HG02642 (cell line): ENCODE results near the gene ZNF710.
"Not testable (repeated sequence)": the region's sequence is repeated elsewhere in the genome, so short reads cannot be mapped to it uniquely, and the experiment has no call there.

Experiments
- ATAC-seq: cut with Tn5 transposase; IDR thresholded peaks from one replicate; pipeline ENCODE4 v1.9.1; 2021; ENCODE audit warnings: mild to moderate bottlenecking; ENCODE audit not compliant: unreplicated experiment, poor library complexity

The ZNF710 gene

DNA sequence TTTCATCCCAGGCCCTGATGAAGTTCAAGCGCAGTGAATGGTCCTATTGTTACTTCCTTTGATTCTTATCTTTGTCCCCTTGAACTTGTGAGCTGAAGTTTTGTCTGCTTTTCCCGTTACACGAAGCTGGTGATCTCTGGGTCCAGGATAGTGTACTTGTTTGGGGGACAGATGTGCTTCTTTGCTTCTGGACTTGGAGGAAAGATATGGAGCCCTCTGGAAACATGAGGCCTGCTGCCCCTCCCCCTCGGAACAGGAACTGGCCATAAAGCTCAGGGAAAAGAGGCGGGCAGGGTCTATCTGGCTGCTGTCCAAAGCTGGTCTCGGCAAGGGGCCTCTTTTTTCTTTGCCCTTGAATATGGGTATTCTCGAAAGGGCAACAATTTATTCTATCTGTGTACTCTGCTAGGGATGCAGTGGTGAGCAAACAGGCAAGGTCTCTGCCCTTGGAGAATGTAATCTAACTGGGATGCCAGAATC, 53.5 kb downstream of the ZNF710 start:
- no peak for ATAC-seq

DNA sequence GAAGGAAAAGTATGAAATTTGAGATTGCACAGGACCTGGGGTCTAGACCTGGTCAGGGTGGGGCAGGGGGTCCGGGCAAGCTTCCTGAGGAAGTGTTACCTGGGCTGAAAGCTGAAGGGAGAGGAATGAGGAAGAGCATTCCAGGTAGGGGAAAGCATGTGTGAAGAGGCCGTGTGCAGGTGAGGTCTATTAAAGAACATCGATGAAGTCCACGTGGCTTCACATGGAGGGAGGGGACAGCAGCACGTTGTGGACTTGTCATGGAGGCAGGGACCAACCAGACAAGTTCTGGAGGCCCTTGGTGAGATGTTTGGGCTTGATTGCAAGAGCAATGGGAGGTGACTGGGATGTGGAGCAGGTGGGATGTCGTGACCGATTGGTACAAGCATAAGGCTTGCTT, 54.1 kb downstream of the ZNF710 start:
- ATAC-seq, result no peak

DNA sequence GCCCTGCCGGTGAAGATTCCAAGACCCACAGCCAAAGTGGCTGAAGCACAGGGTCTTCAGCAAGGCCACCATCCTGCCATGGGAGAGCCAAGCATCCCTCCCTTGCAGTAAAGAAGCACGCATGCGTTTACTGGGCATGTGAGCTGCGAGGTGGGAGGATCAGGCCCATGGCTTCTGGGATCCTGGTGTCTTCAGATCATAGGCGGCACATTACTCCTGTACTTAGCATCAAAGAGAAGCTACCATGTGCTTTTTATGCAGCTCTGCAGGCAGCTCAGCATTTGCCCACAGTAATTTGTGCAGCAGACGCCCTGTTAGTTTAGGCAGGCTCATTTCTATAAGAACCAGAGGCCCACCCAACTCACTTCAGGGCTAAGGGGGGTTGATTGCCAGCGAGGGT, 55.4 kb downstream of the ZNF710 start:
- ATAC-seq, result no peak

DNA sequence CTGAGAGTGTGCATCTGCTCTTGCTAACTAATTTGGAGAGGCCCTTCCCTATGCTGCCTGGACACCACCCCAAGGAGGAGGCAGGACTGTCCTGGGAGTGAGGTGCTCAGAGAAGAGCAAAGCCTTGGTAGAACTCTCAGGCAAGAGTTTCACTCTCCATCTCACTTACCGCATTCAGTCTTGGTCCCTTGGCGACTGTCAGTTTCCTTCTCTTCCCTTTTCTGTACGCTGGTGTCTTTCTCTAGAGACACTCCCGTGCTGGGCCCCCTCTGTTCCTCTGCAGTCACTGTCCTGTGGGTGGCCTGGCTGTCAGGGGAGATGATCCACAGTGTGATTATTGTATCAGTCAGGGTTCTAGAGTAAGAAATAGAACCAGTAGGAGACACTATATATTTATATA, 57.2 kb downstream of the ZNF710 start:
- peak; percentile 37 for ATAC-seq

DNA sequence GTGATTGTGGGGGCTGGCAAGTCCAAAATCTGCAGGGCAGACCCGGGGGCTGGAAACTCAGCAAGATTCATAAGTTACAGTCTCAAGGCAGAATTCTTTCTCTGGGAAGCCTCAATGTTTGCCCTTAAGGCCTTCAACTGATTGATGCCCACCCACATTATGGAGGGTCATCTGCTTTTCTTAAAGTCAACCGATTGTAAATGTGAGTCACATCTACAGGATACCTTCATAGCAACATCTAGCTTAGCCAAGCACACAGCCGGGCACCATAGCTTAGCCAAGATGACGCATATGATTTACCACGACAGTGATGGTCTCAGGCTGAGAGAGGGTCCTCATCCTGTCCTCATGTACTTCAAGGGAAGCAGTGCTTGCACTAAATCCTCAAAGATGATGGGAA, 57.7 kb downstream of the ZNF710 start:
- no peak for ATAC-seq

DNA sequence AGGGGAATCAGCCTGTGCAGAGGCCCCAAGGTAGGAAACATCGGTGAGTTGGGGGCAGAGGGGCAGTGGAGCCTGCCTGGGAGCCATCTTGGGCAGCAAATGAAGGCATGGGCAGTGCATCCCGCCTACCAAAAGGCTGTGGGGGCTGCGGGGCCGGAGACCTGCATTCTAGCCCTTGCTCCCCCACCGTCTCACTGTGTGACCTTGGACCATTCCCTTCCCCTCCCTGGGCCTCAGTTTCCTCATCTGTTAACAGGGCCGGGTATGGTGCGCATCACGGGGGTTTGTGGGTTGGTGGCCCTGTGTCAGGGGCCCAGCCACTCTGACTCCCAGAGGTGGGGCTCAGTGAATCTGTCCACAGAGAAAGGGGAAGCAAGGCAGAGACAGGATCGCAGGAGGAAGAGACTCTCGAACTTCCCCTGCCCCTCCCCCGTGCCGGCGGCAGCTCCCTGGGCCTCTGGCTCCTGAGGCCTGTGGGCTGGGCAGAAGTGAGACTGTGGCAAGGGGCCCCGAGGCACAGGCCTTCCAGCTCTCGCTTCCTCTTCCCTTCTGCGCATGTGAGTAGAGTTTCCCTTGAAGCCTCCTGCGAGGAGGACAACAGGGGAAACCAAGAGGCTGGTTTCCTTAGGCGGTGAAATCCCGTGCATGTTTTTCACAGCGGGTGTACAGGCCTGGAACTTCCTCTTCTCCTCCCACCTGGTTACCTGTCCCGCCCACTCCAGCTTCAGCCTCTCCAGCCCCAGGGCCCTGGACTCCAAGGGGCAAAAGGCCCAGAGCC, 58.3 kb downstream of the ZNF710 start:
- ATAC-seq, result peak; percentile 89

DNA sequence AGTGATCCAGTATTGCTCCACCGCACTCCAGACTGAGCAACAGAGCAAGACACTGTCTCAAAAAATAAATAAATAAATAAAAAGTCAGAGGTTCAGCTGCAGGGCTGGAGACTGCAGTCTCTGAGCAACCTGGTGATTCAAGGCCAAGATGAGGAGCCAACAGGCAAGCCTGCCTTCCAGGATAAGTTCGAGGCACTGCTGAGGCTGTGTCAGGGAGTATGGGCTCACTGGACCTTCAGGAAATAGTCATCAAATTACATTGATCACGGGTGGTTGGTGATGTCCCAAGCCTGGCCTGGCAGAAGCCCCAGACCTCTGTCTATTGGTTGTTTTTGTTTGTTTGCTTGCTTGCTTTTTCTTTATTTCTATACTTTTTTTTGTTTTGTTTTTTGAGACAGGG, 59.7 kb downstream of the ZNF710 start:
- no peak for ATAC-seq

DNA sequence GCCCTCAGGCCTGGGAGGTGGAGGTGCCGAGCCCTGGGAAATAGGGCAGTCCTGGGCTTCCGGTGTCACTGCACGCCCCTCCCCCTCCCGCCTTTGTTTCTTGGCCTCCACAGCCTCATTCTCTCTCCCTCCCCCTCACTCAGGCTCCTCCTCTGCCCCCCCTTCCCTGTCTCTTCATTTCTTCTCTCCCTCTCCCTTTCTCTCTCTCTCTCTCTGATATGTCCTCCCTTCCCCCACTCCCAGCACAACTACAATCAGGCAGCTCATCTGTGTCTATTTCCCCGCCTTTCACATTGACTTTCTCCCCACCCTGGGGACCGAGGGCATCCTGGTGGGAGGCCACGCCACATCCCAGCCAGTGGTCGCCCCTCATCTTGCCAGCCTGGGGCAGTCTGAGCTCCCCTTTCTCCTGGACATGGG, 60.9 kb downstream of the ZNF710 start:
- no peak for ATAC-seq

DNA sequence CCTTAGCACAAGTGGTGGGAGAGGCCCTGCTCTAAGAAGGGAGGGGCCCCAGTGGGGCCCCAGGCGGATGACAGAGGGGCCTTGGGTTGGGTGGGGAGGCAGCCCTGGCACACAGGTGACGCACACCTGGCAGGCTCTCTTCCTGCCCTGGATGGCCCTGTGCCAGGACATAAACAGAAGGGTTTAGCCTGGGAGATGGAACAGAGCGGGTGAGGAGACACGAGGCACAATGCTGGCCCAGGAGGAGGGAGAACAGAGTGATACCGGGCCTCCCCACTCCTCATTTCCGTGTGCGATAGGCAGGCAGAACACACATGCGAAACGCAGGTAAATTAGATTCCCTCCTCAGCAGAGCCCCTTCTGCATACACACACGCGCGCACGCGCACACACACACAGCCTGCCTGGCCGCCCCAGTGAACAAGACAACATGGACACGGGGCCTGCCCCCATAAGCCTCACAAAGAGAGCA, 61.4 kb downstream of the ZNF710 start:
- ATAC-seq, result no peak

DNA sequence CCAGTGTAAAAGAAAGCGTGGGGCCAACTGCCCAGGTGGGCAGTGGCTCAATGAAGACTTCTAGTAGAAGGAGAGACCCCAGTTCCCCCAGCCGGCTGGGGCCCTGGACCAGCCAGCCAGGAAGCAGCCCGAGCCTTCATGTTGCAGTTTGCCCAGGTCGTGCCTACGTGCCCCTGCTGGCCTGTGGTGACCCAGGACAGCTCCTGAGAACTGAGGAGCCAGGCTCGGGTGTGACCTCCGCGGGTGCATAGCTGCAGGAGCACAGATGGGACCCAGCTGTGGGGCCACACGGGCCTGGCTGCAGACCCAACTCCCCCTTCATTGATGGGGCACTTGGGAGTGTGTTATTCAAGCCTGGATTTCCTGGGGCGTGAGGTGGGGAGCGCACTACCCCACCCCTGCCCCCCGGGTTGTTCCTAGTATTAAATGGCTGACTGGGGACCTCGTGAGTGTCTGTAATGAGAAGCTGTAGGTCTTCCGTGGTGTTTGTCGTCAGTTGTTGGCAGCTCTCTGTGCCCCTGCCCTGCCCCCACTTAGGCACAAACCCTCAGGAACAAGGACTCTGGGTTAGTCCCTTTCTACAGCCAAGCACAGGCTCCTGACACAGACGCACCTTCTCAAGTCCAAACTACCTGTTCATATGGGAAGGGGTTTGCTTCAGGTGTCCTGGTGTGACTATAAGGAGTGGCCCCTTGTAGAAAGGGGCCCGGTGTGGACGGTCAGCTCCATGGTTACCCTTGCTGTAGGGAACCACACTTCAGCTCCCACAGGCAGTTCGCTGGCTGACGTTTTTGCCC, 62.0 kb downstream of the ZNF710 start:
- no peak for ATAC-seq

DNA sequence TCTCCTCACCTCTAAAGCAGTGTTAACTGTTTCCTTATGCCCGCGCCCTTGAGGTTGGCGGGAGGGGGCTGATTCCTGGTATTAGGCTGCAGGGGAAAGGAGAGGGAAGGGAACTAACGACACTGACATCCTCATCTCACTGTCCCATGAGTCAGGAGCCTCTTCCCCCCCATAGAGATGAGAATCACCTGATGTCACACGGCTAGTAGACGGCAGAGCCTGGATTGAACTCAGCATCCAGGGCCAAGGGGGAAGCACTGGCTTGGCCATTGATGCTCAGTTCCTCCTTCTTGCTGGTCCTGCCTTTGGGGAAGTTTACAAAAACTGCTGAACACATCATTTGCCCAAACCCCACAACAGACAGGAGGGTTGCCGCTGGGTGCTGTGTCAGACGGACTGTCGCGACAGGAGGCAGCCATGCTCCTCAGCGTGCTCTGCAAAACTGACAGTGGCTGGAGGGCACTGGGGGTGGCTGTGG, 62.7 kb downstream of the ZNF710 start:
- ATAC-seq, result no peak

DNA sequence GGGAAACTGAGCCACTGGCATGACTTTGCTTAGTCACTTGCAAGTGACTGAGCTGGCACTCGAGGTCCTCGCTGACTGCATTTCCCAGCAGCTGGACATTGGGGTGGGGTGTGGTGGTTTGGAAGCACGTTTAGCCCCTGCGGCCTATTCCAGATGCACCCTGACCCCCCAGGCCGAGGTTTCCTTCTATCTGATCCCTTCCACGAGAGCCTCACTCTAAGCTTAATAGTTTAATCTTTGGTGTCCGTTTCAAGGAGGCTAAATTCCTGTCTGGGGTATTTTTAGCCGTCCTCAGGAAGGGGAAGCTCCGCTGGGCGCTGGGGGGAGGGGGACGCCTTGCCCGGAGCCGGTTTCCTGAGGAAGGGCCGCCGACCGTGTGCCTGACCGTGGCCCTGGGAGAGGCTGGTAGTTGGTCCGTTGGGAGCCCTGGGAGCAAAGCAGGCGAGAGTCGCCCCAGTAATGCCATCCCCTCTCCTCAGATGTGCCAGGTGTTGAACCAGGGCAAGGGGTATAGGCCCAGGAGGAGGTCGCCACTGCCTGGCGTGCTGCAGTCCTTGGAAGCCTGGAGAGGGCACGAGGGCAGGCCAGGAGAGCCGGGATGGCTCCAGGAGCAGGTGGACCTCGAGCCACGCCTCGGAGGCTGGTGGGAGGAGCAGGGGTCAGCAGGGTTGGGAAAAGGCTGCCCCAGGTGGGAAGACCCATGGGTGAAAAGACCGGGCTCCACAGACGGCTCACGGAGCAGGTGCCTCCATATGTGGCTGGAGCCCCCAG, 64.0 kb downstream of the ZNF710 start:
- no peak for ATAC-seq

DNA sequence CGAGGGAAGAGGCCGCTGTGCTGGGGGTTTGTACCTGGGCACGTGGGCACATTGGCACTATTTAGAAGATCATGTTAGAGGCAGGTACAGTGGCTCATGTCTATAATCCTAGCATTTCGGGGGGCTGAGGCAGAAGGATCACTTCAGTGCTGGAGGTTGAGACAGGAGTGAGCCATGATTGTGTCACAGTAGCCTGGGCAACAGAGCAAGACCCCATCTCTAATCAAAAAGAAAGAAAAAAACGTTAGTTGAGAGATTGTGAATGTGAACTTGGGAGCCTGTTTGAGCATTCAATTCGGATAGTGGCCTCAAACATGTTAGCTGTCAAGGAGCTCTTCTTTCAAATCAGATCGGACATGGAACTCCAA, 64.5 kb downstream of the ZNF710 start:
- no peak for ATAC-seq

DNA sequence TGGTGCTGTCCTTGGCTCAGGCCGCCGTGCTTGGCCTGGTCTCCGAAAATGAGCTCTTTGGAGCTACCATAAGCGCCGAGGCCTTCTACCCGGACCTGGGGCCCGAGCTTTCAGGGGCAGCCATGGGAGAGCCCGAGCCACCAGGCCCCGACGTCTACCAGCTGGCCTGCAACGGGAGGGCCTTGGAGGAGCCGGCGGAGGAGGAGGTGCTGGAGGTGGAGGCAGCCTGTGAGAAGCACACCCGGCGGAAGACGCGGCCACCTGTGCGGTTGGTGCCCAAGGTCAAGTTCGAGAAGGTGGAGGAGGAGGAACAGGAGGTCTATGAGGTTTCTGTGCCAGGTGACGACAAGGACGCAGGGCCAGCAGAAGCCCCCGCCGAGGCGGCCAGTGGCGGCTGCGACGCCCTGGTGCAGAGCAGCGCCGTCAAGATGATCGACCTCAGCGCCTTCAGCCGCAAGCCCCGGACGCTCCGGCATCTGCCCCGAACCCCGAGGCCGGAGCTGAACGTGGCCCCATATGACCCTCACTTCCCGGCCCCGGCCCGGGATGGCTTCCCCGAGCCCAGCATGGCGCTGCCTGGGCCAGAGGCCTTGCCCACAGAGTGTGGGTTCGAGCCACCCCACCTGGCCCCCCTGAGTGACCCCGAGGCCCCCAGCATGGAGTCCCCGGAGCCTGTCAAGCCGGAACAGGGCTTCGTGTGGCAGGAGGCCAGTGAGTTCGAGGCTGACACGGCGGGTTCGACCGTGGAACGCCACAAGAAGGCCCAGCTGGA, 66.2 kb downstream of the ZNF710 start:
- no peak for ATAC-seq

DNA sequence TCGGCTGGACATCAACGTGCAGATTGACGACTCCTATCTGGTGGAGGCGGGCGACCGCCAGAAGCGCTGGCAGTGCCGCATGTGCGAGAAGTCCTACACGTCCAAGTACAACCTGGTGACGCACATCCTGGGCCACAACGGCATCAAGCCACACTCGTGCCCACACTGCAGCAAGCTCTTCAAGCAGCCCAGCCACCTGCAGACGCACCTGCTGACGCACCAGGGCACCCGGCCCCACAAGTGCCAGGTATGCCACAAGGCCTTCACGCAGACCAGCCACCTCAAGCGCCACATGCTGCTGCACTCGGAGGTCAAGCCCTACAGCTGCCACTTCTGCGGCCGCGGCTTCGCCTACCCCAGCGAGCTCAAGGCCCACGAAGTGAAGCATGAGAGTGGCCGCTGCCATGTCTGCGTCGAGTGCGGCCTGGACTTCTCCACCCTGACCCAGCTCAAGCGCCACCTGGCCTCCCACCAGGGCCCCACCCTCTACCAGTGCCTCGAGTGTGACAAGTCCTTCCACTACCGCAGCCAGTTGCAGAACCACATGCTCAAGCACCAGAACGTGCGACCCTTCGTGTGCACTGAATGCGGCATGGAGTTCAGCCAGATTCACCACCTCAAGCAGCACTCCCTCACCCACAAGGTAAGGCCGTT, 67.0 kb downstream of the ZNF710 start:
- no peak for ATAC-seq

DNA sequence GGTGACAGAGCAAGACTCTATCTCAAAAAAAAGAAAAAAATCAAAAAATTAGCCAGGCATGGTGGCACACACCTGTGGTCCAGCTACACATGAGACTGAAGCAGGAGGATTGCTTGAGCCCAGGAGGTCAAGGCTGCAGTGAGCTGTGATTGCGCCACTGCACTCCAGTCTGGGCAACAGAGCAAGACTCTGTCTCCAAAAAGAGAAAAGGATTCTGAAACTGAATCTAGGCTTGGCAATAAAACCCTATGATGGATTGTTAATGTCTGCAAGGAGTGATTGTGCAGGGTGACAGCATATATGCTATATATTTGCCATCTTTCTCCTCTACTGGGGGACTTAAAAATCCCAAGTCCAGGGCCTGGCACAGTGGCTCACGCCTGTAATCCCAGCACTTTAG, 69.5 kb downstream of the ZNF710 start:
- ATAC-seq, result not testable (repeated sequence)

DNA sequence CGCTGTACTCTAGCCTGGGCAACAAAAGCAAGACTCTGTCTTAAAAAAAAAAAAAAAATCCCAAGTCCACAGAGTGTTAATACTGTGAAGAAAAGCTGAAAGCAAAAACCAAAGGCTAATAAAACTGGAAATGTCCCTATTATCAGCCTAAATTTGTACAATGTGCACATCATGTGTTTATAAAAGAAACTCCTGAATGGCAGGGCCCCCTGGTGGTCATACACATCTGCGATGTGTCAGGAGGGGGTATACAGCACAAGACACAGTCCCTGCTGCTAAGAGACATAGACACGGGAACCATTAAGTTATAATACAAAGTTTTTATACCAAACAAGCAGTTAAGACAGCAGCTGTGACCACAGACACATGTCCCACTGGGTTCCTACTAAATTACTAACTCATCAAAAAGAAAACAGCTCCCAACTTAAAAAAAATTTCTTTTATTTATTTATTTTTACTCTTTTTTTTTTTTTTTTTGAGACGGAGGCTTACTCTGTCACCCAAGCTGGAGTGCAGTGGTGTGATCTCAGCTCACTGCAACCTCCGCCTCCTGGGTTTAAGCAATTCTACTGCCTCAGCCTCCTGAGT, 70.2 kb downstream of the ZNF710 start:
- peak; percentile 54 for ATAC-seq

DNA sequence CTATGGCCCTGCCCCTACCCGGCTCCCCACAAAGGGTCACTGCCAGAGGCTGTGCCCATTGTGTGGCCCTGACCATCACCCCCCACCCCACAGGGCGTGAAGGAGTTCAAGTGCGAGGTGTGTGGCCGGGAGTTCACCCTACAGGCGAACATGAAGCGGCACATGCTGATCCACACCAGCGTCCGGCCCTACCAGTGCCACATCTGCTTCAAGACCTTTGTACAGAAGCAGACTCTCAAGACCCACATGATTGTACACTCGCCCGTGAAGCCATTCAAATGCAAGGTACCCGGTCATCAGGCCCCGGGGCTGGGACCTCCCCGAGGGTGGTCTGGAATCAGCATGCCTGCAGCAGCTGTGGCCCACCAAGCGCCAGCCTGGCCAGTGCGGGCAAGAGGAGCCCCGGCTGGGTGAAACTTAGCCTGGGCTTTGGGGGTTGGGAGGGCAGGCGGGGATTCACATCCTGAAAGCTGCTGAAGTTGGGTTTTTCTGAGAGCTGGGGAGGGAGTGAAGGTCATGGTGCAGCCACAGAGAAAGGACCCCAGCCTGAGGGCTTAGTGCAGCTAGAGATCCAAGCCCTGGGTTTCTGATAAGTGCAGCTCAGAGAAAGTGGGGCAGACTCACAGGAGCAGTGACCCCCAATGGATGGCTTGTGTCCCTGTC, 72.0 kb downstream of the ZNF710 start:
- ATAC-seq, result no peak

DNA sequence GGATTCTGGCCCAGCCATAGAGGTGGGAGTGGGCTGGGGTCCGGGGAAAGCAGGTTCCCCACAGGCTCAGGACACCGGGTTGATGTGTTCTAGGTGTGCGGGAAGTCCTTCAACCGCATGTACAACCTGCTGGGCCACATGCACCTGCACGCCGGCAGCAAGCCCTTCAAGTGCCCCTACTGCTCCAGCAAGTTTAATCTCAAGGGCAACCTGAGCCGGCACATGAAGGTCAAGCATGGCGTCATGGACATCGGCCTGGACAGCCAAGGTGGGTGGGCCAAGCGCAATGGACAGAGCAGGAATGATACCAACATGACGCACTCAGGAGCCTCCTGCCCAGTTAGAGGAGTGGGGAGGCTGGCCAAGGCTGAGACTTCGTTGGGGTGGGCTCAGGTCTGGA, 72.9 kb downstream of the ZNF710 start:
- ATAC-seq, result no peak
